SK-N-SH treated with all-trans-retinoic acid at 6 μM for 48 hours (cell line): ENCODE measurements around the gene BLOC1S4.

Source experiments
- OSR1 ChIP-seq: fragments of 250-450 bp; sonication (Bioruptor Pico); IDR thresholded peaks from 2 replicates; pipeline ENCODE4 v1.8.0; 2022; ENCODE audit warnings: moderate library complexity, mild to moderate bottlenecking, inconsistent platforms
- RARB ChIP-seq: fragments of 250-450 bp; sonication (Bioruptor Pico); IDR thresholded peaks from 2 replicates; pipeline ENCODE4 v1.8.0; 2021; ENCODE audit warnings: mild to moderate bottlenecking, moderate library complexity
- ZFP30 ChIP-seq: fragments of 450-650 bp; formaldehyde crosslinking; IDR thresholded peaks from 2 replicates; pipeline ENCODE4 v1.5.0; 2022; ENCODE audit warnings: mild to moderate bottlenecking, moderate library complexity
- ZNF8 ChIP-seq: fragments of 450-650 bp; formaldehyde crosslinking; IDR thresholded peaks from 2 replicates; pipeline ENCODE4 v1.5.0; 2020; ENCODE audit warnings: mild to moderate bottlenecking, moderate library complexity
- TF ChIP-seq, protein P1 (sequence below): fragments of 250-450 bp; sonication (Bioruptor Pico); IDR thresholded peaks from 2 replicates; pipeline ENCODE4 v1.5.0; 2020; ENCODE audit warnings: mild to moderate bottlenecking, moderate library complexity

GRCh38 chr4:6692806-6693205 is 23.2 kb upstream of the BLOC1S4 start:
- TF ChIP-seq, protein P1, sequence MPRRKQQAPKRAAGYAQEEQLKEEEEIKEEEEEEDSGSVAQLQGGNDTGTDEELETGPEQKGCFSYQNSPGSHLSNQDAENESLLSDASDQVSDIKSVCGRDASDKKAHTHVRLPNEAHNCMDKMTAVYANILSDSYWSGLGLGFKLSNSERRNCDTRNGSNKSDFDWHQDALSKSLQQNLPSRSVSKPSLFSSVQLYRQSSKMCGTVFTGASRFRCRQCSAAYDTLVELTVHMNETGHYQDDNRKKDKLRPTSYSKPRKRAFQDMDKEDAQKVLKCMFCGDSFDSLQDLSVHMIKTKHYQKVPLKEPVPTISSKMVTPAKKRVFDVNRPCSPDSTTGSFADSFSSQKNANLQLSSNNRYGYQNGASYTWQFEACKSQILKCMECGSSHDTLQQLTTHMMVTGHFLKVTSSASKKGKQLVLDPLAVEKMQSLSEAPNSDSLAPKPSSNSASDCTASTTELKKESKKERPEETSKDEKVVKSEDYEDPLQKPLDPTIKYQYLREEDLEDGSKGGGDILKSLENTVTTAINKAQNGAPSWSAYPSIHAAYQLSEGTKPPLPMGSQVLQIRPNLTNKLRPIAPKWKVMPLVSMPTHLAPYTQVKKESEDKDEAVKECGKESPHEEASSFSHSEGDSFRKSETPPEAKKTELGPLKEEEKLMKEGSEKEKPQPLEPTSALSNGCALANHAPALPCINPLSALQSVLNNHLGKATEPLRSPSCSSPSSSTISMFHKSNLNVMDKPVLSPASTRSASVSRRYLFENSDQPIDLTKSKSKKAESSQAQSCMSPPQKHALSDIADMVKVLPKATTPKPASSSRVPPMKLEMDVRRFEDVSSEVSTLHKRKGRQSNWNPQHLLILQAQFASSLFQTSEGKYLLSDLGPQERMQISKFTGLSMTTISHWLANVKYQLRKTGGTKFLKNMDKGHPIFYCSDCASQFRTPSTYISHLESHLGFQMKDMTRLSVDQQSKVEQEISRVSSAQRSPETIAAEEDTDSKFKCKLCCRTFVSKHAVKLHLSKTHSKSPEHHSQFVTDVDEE (CRISPR knock-in tag): no peak
- TF ChIP-seq ZNF8: no peak
- no peak for TF ChIP-seq RARB (CRISPR knock-in tag)
- no peak for TF ChIP-seq OSR1 (CRISPR knock-in tag)
- TF ChIP-seq ZFP30 (CRISPR knock-in tag): no peak
